ENCODE measurements around the gene AGBL1.

The AGBL1 gene

DNA sequence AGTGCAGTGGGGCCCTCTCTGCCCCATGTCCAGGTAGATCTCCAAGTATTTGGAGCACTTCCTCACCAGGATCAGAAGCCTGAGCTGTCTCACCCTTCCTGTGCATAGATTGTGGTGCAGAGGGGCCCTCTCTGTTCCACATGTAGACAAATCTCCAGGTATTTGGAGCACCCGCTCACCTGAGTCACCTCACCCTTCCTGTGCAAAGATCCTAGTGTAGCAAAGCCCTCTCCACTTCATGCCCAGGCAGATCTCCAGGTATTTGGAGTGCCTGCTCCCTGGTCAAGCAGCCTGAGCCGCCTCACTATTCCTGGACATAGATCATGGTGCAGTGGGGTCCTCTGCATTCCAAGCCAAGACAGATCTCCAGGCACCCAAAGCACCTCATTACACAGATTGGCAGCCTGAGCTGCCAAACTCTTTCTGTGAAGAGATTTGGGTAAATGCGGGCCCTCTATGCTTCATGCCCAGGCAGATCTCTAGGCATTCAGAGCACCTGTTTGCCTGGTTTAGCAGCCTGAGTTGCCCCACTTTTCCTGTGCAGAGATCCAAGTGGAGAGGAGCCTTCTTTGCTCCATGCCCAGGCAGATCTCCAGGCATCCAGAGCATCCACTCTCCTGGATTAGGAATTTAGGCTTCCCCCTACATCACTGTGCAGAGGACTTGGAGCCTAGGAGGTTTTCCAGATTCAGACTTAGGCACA, 249.8 kb downstream of the AGBL1 start:
- H3K9me3 ChIP-seq (ENCODE audit: insufficient read depth, low read depth, low read length) = peaks cover 20% of the 10 kb centered on the region
- 95% methylated on average over 3 of the region's 3 CpGs for WGBS

DNA sequence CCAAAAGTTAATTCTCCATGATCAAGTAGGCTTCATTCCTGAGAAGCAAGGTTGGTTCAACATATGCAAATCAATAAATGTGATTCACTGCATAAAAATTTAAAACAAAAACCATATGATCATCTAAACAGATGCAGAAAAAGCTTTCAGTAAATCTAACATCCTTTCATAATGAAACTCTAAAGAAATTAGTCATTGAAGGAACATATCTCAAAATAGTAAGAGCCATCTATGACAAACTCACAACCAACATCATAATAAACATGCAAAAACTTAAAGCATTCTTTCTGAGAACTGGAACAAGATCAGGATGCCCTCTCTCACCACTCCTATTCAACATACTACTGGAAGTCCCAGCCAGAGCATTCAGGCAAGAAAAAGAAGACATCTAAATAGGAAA, 254.1 kb downstream of the AGBL1 start:
- Histone ChIP-seq H3K4me1 (ENCODE audit: insufficient read depth, low read length) (no peaks in the 10 kb centered on the region), H3K9me3 (ENCODE audit: insufficient read depth, low read depth, low read length) (peaks cover 17% of the 10 kb centered on the region), H3K9ac (ENCODE audit: low read depth, low read length) (no peak overlapping the region), H3K4me3 (ENCODE audit: low read length) (no peak overlapping the region), H3K27me3 (ENCODE audit: insufficient read depth, low read length) (no peaks in the 10 kb centered on the region), H3K27ac (ENCODE audit: low read depth, low read length) (no peak overlapping the region), H3K36me3 (ENCODE audit: insufficient read depth, low read length) (no peaks in the 10 kb centered on the region)

More for the DNA sequence above, 249.8 kb downstream of the AGBL1 start:
- Histone ChIP-seq H3K27me3 (ENCODE audit: insufficient read depth, low read length) (no peaks in the 10 kb centered on the region), H3K27ac (ENCODE audit: low read depth, low read length) (no peak overlapping the region), H3K4me1 (ENCODE audit: insufficient read depth, low read length) (0 out of 2 replicates have a peak, but pooled peaks cover 5% of the 10 kb centered on the region), H3K36me3 (ENCODE audit: insufficient read depth, low read length) (no peaks in the 10 kb centered on the region), H3K4me3 (ENCODE audit: low read length) (no peak overlapping the region), H3K9ac (ENCODE audit: low read depth, low read length) (no peak overlapping the region)

DNA sequence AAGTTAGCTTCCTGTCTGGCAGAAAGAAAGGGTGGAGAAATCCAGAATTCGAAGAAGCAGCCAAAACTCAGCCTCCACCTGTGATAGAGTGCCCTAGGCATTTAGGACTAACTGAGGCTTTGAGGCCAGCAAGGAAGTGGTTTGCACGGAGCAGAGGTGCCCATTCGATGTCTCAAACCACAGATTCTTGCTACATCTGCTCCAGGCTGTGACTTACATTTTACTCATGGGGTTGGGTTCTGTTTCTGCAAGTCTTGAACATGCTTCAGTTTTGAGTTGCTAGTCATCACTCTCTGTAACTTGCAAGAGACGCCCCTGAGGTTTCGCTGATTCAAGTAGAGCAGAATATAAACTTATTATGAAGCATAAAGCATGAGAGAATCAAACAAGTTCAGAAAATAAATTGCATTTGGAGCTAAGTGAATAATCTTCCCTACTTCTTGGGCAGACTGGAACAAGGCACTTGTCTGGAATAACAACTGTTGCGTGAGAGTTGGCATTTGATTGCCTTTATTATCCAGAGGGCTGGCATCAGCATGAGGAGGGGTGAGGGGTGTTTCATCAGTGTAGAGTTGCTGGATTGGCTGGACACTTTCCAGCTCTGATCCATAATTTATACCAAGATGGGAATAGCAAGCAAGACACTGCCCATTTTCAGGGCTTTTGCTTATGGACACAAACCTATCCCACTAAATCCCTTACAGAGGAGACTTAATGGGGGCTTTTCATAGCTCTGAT, 256.5 kb downstream of the AGBL1 start:
- Histone ChIP-seq H3K4me1 (ENCODE audit: insufficient read depth, low read length) (no peaks in the 10 kb centered on the region), H3K27ac (ENCODE audit: low read depth, low read length) (no peak overlapping the region), H3K27me3 (ENCODE audit: insufficient read depth, low read length) (no peaks in the 10 kb centered on the region), H3K9me3 (ENCODE audit: insufficient read depth, low read depth, low read length) (no peaks in the 10 kb centered on the region), H3K4me3 (ENCODE audit: low read length) (no peak overlapping the region), H3K9ac (ENCODE audit: low read depth, low read length) (no peak overlapping the region), H3K36me3 (ENCODE audit: insufficient read depth, low read length) (no peaks in the 10 kb centered on the region)
- 81% methylated on average over 6 of the region's 6 CpGs for WGBS

DNA sequence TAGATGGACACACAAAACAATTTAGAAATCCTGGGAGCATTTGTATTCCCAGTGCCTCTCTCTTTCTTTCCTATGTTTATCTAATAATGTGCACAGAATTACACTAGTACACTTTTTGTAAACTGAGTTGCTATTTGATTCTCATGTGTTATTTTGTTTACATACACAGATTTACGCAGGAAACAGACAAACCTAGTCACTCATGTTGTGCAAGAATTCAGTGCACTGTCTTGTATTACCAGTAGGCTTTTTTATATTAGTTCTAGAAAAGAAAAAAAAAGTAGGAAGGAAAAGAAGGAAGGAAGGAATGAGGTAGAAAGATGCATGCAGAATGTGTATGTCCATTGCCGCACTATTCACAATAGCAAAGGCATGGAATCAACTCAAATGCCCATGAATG, 257.4 kb downstream of the AGBL1 start:
- no peaks in the 10 kb centered on the region for H3K9me3 ChIP-seq (ENCODE audit: insufficient read depth, low read depth, low read length)
- no peaks in the 10 kb centered on the region for H3K36me3 ChIP-seq (ENCODE audit: insufficient read depth, low read length)
- no peak overlapping the region for H3K4me3 ChIP-seq (ENCODE audit: low read length)
- 0 out of 2 replicates have a peak, but pooled peaks cover 4% of the 10 kb centered on the region for H3K4me1 ChIP-seq (ENCODE audit: insufficient read depth, low read length)
- H3K27me3 ChIP-seq (ENCODE audit: insufficient read depth, low read length) = no peaks in the 10 kb centered on the region
- no peak overlapping the region for H3K9ac ChIP-seq (ENCODE audit: low read depth, low read length)
- WGBS = 100% methylated on average over 2 of the region's 2 CpGs
- no peak overlapping the region for H3K27ac ChIP-seq (ENCODE audit: low read depth, low read length)

DNA sequence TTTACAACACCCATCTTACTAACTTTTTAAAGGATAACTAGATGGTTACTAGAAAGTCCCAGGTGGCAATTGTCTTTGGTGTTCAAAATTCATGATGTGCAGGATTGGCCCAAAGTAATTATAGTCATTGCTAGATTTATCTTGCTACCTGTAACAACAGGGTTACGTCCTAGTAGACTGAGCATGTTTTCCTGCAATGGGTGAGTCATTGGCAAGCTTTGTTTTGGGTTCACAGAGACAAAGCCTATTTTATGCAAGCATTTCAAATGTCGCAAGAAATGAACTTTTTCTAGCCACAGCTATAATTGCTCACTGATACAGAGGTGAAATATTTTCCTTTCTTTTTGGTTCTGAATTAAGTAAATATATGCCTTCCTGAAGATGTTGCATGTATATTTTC, 267.6 kb downstream of the AGBL1 start:
- no peaks in the 10 kb centered on the region for H3K27me3 ChIP-seq (ENCODE audit: insufficient read depth, low read length)
- H3K27ac ChIP-seq (ENCODE audit: low read depth, low read length) = no peak overlapping the region
- 94% methylated on average over 1 of the region's 2 CpGs for WGBS
- no peaks in the 10 kb centered on the region for H3K9me3 ChIP-seq (ENCODE audit: insufficient read depth, low read depth, low read length)
- no peak overlapping the region for H3K9ac ChIP-seq (ENCODE audit: low read depth, low read length)
- H3K36me3 ChIP-seq (ENCODE audit: insufficient read depth, low read length) = no peaks in the 10 kb centered on the region
- no peak overlapping the region for H3K4me3 ChIP-seq (ENCODE audit: low read length)
- H3K4me1 ChIP-seq (ENCODE audit: insufficient read depth, low read length) = 0 out of 2 replicates have a peak, but pooled peaks cover 4% of the 10 kb centered on the region

DNA sequence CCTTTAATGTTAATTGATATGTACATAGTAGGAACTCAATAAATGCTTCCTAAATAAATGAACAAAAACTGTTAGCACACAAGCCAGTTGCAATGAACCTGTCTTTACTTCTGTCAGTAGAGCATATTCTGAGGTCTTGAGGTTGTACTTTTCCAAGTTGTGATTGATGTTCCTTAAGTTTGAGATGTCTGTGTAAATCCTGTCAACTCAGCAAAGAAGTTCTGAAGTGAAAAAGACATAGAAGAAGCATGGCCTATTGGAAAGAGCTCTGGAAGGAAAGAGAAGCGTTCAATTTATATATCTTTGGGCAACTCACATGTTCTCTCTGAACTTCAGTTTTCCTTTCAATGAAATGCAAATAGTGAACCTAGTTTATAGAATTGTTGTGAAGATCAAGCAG, 269.9 kb downstream of the AGBL1 start:
- H3K9me3 ChIP-seq (ENCODE audit: insufficient read depth, low read depth, low read length) = no peaks in the 10 kb centered on the region
- no peaks in the 10 kb centered on the region for H3K36me3 ChIP-seq (ENCODE audit: insufficient read depth, low read length)
- 0 out of 2 replicates have a peak, but pooled peaks cover 4% of the 10 kb centered on the region for H3K4me1 ChIP-seq (ENCODE audit: insufficient read depth, low read length)
- WGBS = 92% methylated on average over 1 of the region's 1 CpG
- no peak overlapping the region for H3K9ac ChIP-seq (ENCODE audit: low read depth, low read length)
- H3K27me3 ChIP-seq (ENCODE audit: insufficient read depth, low read length) = no peaks in the 10 kb centered on the region
- no peak overlapping the region for H3K4me3 ChIP-seq (ENCODE audit: low read length)
- no peak overlapping the region for H3K27ac ChIP-seq (ENCODE audit: low read depth, low read length)

DNA sequence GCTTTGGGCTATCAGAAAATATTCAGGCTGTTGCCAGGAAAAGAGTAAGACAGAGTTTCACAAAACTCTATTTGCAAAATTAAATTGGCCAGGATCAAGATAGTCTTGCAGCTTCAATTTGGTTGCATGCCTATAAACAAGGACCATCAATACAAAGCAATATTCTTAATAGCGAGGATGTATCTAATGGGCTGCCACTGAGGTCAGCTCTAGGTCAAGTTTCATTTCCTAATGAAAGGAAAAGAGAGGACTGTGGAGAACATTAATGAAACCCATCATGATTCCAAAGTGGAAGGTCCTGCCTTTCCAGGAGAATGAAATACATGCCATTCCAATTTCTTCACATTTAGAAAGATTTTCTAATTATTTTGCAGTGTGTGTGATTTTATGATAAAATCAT, 273.5 kb downstream of the AGBL1 start:
- 92% methylated on average over 1 of the region's 1 CpG for WGBS
- no peaks in the 10 kb centered on the region for H3K9me3 ChIP-seq (ENCODE audit: insufficient read depth, low read depth, low read length)
- no peak overlapping the region for H3K9ac ChIP-seq (ENCODE audit: low read depth, low read length)

DNA sequence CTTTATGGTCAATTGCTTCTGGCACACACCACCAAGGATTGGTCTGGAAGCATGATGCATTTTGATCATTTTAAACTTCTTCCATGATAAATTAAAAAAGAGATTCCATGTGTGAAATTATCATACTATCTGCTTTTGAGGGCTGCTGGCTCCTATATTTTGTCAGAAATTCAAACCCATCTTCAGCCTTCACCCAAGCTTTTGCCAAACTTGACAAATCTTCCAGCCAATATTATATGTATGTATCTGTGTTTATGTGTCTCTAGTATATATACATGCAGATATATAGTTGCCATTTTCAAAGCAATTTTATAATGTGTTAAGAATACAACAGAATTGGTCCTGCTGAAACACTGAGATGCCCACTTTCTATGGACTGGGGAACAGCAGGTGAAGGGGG, 275.7 kb downstream of the AGBL1 start:
- no peak overlapping the region for H3K27ac ChIP-seq (ENCODE audit: low read depth, low read length)

More for the DNA sequence above, 273.5 kb downstream of the AGBL1 start:
- Histone ChIP-seq H3K36me3 (ENCODE audit: insufficient read depth, low read length) (no peaks in the 10 kb centered on the region), H3K27ac (ENCODE audit: low read depth, low read length) (no peak overlapping the region), H3K27me3 (ENCODE audit: insufficient read depth, low read length) (no peaks in the 10 kb centered on the region), H3K4me3 (ENCODE audit: low read length) (no peak overlapping the region), H3K4me1 (ENCODE audit: insufficient read depth, low read length) (no peaks in the 10 kb centered on the region)

DNA sequence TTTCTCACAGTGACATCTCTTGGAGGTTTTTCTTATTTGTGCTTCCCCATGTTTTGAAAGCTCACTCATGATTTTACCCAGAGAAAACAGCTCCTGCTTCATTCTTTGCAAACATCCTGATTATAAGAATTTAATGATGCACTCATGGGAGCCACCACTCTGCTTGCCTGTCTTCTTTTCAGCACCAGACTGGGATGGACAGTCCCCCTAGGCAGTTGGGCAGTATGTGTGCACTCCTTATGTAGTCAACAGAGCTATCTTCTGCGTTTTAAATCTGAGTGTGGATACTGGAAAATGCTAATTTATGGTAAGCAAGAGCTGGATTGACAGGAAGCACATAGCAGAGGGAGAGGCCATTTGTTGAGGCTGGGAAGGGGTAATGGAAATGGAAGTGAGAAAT, 276.1 kb downstream of the AGBL1 start:
- Histone ChIP-seq H3K36me3 (ENCODE audit: insufficient read depth, low read length) (no peaks in the 10 kb centered on the region), H3K9ac (ENCODE audit: low read depth, low read length) (no peak overlapping the region), H3K4me3 (ENCODE audit: low read length) (no peak overlapping the region), H3K9me3 (ENCODE audit: insufficient read depth, low read depth, low read length) (no peaks in the 10 kb centered on the region), H3K27me3 (ENCODE audit: insufficient read depth, low read length) (no peaks in the 10 kb centered on the region), H3K4me1 (ENCODE audit: insufficient read depth, low read length) (no peaks in the 10 kb centered on the region), H3K27ac (ENCODE audit: low read depth, low read length) (no peak overlapping the region)
- 58% methylated on average over 1 of the region's 1 CpG for WGBS

More for the DNA sequence above, 275.7 kb downstream of the AGBL1 start:
- no peak overlapping the region for H3K9ac ChIP-seq (ENCODE audit: low read depth, low read length)
- H3K27me3 ChIP-seq (ENCODE audit: insufficient read depth, low read length) = no peaks in the 10 kb centered on the region
- no peaks in the 10 kb centered on the region for H3K9me3 ChIP-seq (ENCODE audit: insufficient read depth, low read depth, low read length)
- no peak overlapping the region for H3K4me3 ChIP-seq (ENCODE audit: low read length)
- H3K36me3 ChIP-seq (ENCODE audit: insufficient read depth, low read length) = no peaks in the 10 kb centered on the region
- H3K4me1 ChIP-seq (ENCODE audit: insufficient read depth, low read length) = no peaks in the 10 kb centered on the region

DNA sequence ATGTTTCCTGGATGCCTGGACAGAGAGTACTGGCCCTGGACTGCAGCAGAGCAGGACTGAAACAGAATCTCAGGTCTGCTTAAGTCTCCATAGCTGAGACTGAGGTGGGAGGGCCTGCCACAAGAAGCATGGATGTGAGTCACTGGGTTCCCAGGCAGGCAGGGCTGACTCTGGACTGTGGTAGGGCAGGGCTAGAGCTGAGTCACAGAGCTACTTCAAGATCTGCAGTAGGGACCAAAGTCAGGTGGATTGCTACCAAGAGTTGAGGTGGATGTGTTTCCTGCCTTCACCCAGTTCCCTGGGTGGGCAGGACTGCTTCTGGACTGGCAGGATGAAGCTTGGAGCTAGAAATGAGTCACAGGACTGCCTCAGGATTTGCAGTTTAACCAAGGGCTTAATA, 282.9 kb downstream of the AGBL1 start:
- no peak overlapping the region for H3K9ac ChIP-seq (ENCODE audit: low read depth, low read length)
- no peak overlapping the region for H3K27ac ChIP-seq (ENCODE audit: low read depth, low read length)
- H3K4me3 ChIP-seq (ENCODE audit: low read length) = no peak overlapping the region
- no peaks in the 10 kb centered on the region for H3K36me3 ChIP-seq (ENCODE audit: insufficient read depth, low read length)
- H3K27me3 ChIP-seq (ENCODE audit: insufficient read depth, low read length) = no peaks in the 10 kb centered on the region
- no peaks in the 10 kb centered on the region for H3K4me1 ChIP-seq (ENCODE audit: insufficient read depth, low read length)
- peaks cover 3% of the 10 kb centered on the region; the same call in 1 of the 2 replicates for H3K9me3 ChIP-seq (ENCODE audit: insufficient read depth, low read depth, low read length)

DNA sequence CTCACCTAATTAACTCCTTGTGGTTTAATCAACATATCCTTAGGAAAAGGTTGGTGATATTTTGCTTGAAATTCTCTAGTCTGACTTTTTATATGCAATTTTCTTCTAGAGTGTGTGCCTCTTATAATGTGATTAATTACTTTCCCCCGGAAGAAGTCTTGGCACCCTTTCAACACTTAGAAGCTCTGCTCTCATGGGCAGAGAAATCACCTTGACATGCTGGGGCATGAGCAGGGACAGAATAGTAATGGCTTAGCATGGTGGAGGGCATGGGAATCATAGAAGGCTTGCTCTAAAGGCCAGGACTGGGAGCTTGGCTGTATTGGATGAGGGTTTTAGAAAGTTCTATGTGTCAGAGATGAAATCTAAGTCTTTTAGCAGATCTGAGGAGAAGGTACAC, 293.5 kb downstream of the AGBL1 start:
- Histone ChIP-seq H3K27ac (ENCODE audit: low read depth, low read length) (no peak overlapping the region), H3K4me3 (ENCODE audit: low read length) (no peak overlapping the region), H3K9me3 (ENCODE audit: insufficient read depth, low read depth, low read length) (peaks cover 9% of the 10 kb centered on the region; the same call in 1 of the 2 replicates), H3K36me3 (ENCODE audit: insufficient read depth, low read length) (no peaks in the 10 kb centered on the region), H3K4me1 (ENCODE audit: insufficient read depth, low read length) (peaks cover 4% of the 10 kb centered on the region; the same call in 1 of the 2 replicates), H3K27me3 (ENCODE audit: insufficient read depth, low read length) (no peaks in the 10 kb centered on the region), H3K9ac (ENCODE audit: low read depth, low read length) (no peak overlapping the region)
- WGBS = 100% methylated on average over 1 of the region's 1 CpG
